ENCODE measurements around the gene NBEA.
"Not testable (repeated sequence)": the region's sequence is repeated elsewhere in the genome, so short reads cannot be mapped to it uniquely, and the experiment has no call there.

Gene NBEA

GRCh38 chr13:35649162-35649561, 707.1 kb downstream of the NBEA start:
- no peak for TF ChIP-seq CTCF (IDR thresholded peaks at IDR 0.05; ENCODE audit: extremely low read depth, insufficient read depth, missing control alignments)
- in situ Hi-C loops (cut with MboI; ENCODE audit: low pct_unique_long_range_greater_than_20kb, low sequenced_read_pairs, unreplicated experiment) = no loop called here
- DNase-seq (ENCODE audit: low spot score) = no peak

- DNase-seq (ENCODE audit: low spot score) = no peak
- TF ChIP-seq CTCF (IDR thresholded peaks at IDR 0.05; ENCODE audit: extremely low read depth, insufficient read depth, missing control alignments) = no peak
- in situ Hi-C loops (cut with MboI; ENCODE audit: low pct_unique_long_range_greater_than_20kb, low sequenced_read_pairs, unreplicated experiment) = no loop called here
Measured at GRCh38 chr13:35659796-35660195, 717.7 kb downstream of the NBEA start.

- DNase-seq (ENCODE audit: low spot score) = no peak
- in situ Hi-C loops (cut with MboI; ENCODE audit: low pct_unique_long_range_greater_than_20kb, low sequenced_read_pairs, unreplicated experiment) = no loop called here
- TF ChIP-seq CTCF (IDR thresholded peaks at IDR 0.05; ENCODE audit: extremely low read depth, insufficient read depth, missing control alignments) = no peak
Measured at GRCh38 chr13:35664747-35665146, 722.7 kb downstream of the NBEA start.

- TF ChIP-seq CTCF (IDR thresholded peaks at IDR 0.05; ENCODE audit: extremely low read depth, insufficient read depth, missing control alignments) = no peak
- DNase-seq (ENCODE audit: low spot score) = no peak
- in situ Hi-C loops (cut with MboI; ENCODE audit: low pct_unique_long_range_greater_than_20kb, low sequenced_read_pairs, unreplicated experiment) = no loop called here
Measured at GRCh38 chr13:35669321-35669720, 727.3 kb downstream of the NBEA start.

- DNase-seq (ENCODE audit: low spot score) = no peak
- TF ChIP-seq CTCF (IDR thresholded peaks at IDR 0.05; ENCODE audit: extremely low read depth, insufficient read depth, missing control alignments) = no peak
Measured at GRCh38 chr13:35672611-35673010, 730.5 kb downstream of the NBEA start.

GRCh38 chr13:35675651-35676050, 733.6 kb downstream of the NBEA start:
- in situ Hi-C loops (cut with MboI; ENCODE audit: low pct_unique_long_range_greater_than_20kb, low sequenced_read_pairs, unreplicated experiment) = no loop called here
- DNase-seq (ENCODE audit: low spot score) = no peak
- no peak for TF ChIP-seq CTCF (IDR thresholded peaks at IDR 0.05; ENCODE audit: extremely low read depth, insufficient read depth, missing control alignments)

More at GRCh38 chr13:35672611-35673010, 730.5 kb downstream of the NBEA start:
- in situ Hi-C loops (cut with MboI; ENCODE audit: low pct_unique_long_range_greater_than_20kb, low sequenced_read_pairs, unreplicated experiment) = no loop called here

- DNase-seq (ENCODE audit: low spot score); in situ Hi-C loops (cut with MboI; ENCODE audit: low pct_unique_long_range_greater_than_20kb, low sequenced_read_pairs, unreplicated experiment): not testable (repeated sequence)
Measured at GRCh38 chr13:35677863-35678262, 735.8 kb downstream of the NBEA start.
